ENCODE data around the gene PHC2. TPM values are rescaled to one million over a fixed set of nuclear protein-coding genes. Genes with fewer than 3 reads are reported as not detected.
"Not testable (repeated sequence)": the region's sequence is repeated elsewhere in the genome, so short reads cannot be mapped to it uniquely, and the experiment has no call there.

PHC2 gene
- total and polyA plus RNA-seq, 7 experiments from 2014 or later, result 10.0 to 45.5 (median 35.0) TPM

DNA sequence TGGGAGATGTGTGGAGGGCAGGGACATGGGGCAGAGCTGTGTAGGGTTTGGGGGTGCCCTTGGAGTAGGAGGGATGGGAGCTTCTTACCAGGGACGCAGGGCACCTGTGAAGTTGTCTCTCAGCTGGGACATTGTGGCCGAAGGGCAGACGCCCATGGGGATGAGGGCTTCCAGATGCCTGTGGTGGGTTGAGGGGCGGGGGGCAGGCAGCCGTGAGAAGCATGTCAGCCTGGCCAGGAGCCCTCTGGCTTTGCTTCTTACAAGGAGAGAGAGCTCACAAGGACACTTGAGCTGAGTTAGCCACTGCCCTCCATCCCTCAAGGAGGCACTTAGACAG, 118.5 kb downstream of the PHC2 start:
- DNase-seq (no peak), ATAC-seq (no peak)
- H3K4me3 ChIP-seq (ENCODE audit: low read length), result no peak overlapping the region
- no peaks in the 10 kb centered on the region for H3K27me3 ChIP-seq (ENCODE audit: control insufficient read depth in 2 of 2, insufficient read depth in 2 of 2, low read length in 2 of 2)
- ChIA-PET POLR2A (interaction anchor here (1.1 kb wide), 1 partner anchor 32 kb away, joined by 3 read pairs; no protein-coding TSS in a partner anchor), CTCF (interaction anchor here (1.5 kb wide), 1 partner anchor 17 kb away, joined by 5 read pairs; no protein-coding TSS in a partner anchor)
- intact Hi-C loops (cut with micrococcal nuclease), result no loop called here
- peaks cover 0 to 7% (median 4%) of the 10 kb centered on the region in 7 donors for H3K4me1 Mint-ChIP-seq
- peaks cover 0 to 17% (median 4%) of the 10 kb centered on the region in 5 donors for H3K27me3 Mint-ChIP-seq
- no peak overlapping the region for H3K4me3 Mint-ChIP-seq
- H3K9me3 Mint-ChIP-seq, result peaks cover 0 to 4% (median 0%) of the 10 kb centered on the region in 11 donors
- H3K27ac Mint-ChIP-seq, result no peak overlapping the region
- no peaks in the 10 kb centered on the region for H3K4me1 ChIP-seq (ENCODE audit: control insufficient read depth in 2 of 2, insufficient read depth in 2 of 2, low read length in 2 of 2)
- H3K36me3 ChIP-seq (ENCODE audit: control insufficient read depth in 2 of 3, insufficient read depth in 3 of 3, low read length in 3 of 3), result no peaks in the 10 kb centered on the region
- H3K27ac ChIP-seq (ENCODE audit: low read depth, low read length), result no peak overlapping the region
- no peaks in the 10 kb centered on the region for H3K36me3 Mint-ChIP-seq
- H3K9me3 ChIP-seq (ENCODE audit: control insufficient read depth in 2 of 3, low read length in 3 of 3), result no peaks in the 10 kb centered on the region

DNA sequence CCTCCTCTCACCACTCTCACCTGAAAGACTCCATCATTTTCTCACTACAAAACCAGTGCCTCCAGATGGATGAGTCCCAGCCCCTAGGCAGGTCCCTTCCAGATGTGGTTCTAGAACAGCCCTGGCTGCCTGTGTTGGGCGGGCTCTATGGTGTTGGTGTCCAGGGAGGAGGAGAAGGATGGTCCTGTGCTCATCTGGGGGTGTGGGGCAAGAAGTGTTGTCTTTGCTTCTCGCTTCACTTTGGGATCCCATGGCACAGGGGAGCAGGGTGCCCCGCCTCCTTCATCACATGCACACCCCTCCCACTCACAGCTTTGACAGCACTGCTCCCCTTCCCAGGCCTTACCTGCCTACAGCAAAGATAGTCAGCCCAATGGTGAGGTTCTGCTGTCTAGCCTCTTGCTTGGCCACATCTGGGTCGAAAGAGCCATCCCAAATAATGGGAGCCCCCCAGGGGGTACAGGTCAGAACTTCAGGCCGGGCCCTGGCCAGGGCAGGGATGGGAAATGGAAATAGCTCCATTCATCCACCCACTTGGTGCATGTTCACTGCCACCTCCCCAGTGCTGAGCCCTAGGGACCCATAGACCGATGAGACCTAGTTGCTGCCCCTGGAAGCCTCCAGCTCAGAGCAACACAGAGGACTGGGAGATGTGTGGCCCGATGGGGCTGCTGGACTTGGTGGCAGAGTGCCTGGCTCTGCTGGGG, 119.0 kb downstream of the PHC2 start:
- ChIA-PET CTCF (interaction anchor here (0.8 kb wide), 1 partner anchor 16 kb away, joined by 5 read pairs; no protein-coding TSS in a partner anchor), POLR2A (no interaction called here)
- H3K27ac ChIP-seq (ENCODE audit: low read depth, low read length), result no peak overlapping the region
- H3K36me3 Mint-ChIP-seq, result no peaks in the 10 kb centered on the region
- H3K9me3 Mint-ChIP-seq, result peaks cover 0 to 4% (median 0%) of the 10 kb centered on the region in 11 donors
- no peaks in the 10 kb centered on the region for H3K27me3 ChIP-seq (ENCODE audit: control insufficient read depth in 2 of 2, insufficient read depth in 2 of 2, low read length in 2 of 2)
- no peak overlapping the region for H3K4me3 Mint-ChIP-seq
- peaks cover 0 to 7% (median 4%) of the 10 kb centered on the region in 7 donors for H3K4me1 Mint-ChIP-seq
- H3K27me3 Mint-ChIP-seq, result peaks cover 0 to 17% (median 4%) of the 10 kb centered on the region in 5 donors
- no peak overlapping the region for H3K4me3 ChIP-seq (ENCODE audit: low read length)
- intact Hi-C loops (cut with micrococcal nuclease), result no loop called here
- no peaks in the 10 kb centered on the region for H3K4me1 ChIP-seq (ENCODE audit: control insufficient read depth in 2 of 2, insufficient read depth in 2 of 2, low read length in 2 of 2)
- DNase-seq, result no peak
- no peak for ATAC-seq
- H3K27ac Mint-ChIP-seq, result no peak overlapping the region
- H3K36me3 ChIP-seq (ENCODE audit: control insufficient read depth in 2 of 3, insufficient read depth in 3 of 3, low read length in 3 of 3), result no peaks in the 10 kb centered on the region
- H3K9me3 ChIP-seq (ENCODE audit: control insufficient read depth in 2 of 3, low read length in 3 of 3), result no peaks in the 10 kb centered on the region

DNA sequence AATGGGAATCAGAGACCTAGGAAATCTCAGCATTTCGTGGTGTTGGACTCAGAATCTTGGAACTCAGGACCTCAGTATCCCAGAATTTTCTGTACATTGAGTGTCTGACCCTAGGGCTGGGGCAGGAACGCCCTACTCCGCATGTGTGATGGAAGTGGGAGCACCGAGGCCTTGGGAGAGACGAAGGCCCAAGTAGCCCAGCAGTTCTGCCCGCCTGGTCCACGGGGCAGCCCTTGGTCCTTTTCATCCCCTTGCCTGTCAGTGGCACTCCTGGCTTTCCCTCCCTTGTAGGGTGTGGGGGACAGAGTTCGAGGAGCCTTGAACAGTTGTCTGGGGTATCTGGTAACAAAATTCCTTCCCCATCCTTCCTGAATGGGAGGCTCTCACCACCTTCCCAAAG, 120.2 kb downstream of the PHC2 start:
- ATAC-seq, result no peak
- intact Hi-C loops (cut with micrococcal nuclease), result no loop called here
- H3K36me3 ChIP-seq (ENCODE audit: control insufficient read depth in 2 of 3, insufficient read depth in 3 of 3, low read length in 3 of 3), result no peaks in the 10 kb centered on the region
- ChIA-PET CTCF (interaction anchor here (0.6 kb wide), 1 partner anchor 752 kb away, joined by 3 read pairs; no protein-coding TSS in a partner anchor), POLR2A (no interaction called here)
- H3K4me1 ChIP-seq (ENCODE audit: control insufficient read depth in 2 of 2, insufficient read depth in 2 of 2, low read length in 2 of 2), result no peaks in the 10 kb centered on the region
- Mint-ChIP-seq H3K4me1 (peaks cover 0 to 7% (median 3%) of the 10 kb centered on the region in 7 donors), H3K27ac (no peak overlapping the region), H3K9me3 (peaks cover 0 to 4% (median 0%) of the 10 kb centered on the region in 11 donors), H3K36me3 (no peaks in the 10 kb centered on the region), H3K27me3 (peaks cover 7 to 23% (median 10%) of the 10 kb centered on the region in 5 donors), H3K4me3 (no peak overlapping the region)
- H3K4me3 ChIP-seq (ENCODE audit: low read length), result no peak overlapping the region
- H3K27me3 ChIP-seq (ENCODE audit: control insufficient read depth in 2 of 2, insufficient read depth in 2 of 2, low read length in 2 of 2), result no peaks in the 10 kb centered on the region
- H3K9me3 ChIP-seq (ENCODE audit: control insufficient read depth in 2 of 3, low read length in 3 of 3), result no peaks in the 10 kb centered on the region
- no peak for DNase-seq
- no peak overlapping the region for H3K27ac ChIP-seq (ENCODE audit: low read depth, low read length)

DNA sequence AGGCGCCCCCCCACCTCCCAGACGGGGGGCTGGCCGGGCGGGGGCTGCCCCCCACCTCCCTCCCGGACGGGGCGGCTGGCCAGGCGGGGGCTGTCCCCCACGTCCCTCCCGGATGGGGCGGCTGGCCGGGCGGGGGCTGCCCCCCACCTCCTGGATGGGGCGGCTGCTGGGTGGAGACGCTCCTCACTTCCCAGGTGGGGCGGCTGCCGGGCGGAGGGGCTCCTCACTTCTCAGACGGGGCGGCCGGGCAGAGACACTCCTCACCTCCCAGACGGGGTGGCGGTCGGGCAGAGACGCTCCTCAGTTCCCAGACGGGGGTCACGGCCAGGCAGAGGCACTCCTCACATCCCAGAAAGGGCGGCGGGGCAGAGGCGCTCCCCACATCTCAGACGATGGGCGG, 121.5 kb downstream of the PHC2 start:
- H3K9me3 Mint-ChIP-seq; CTCF ChIA-PET; DNase-seq; POLR2A ChIA-PET; H3K4me1 Mint-ChIP-seq; H3K4me3 ChIP-seq (ENCODE audit: low read length); H3K36me3 Mint-ChIP-seq; H3K27ac Mint-ChIP-seq; H3K4me1 ChIP-seq (ENCODE audit: control insufficient read depth in 2 of 2, insufficient read depth in 2 of 2, low read length in 2 of 2); H3K9me3 ChIP-seq (ENCODE audit: control insufficient read depth in 2 of 3, low read length in 3 of 3); ATAC-seq; H3K4me3 Mint-ChIP-seq; H3K27me3 ChIP-seq (ENCODE audit: control insufficient read depth in 2 of 2, insufficient read depth in 2 of 2, low read length in 2 of 2); intact Hi-C loops (cut with micrococcal nuclease); H3K36me3 ChIP-seq (ENCODE audit: control insufficient read depth in 2 of 3, insufficient read depth in 3 of 3, low read length in 3 of 3); H3K27ac ChIP-seq (ENCODE audit: low read depth, low read length): not testable (repeated sequence)
- H3K27me3 Mint-ChIP-seq, result peaks cover 9 to 22% (median 13%) of the 10 kb centered on the region in 5 donors

DNA sequence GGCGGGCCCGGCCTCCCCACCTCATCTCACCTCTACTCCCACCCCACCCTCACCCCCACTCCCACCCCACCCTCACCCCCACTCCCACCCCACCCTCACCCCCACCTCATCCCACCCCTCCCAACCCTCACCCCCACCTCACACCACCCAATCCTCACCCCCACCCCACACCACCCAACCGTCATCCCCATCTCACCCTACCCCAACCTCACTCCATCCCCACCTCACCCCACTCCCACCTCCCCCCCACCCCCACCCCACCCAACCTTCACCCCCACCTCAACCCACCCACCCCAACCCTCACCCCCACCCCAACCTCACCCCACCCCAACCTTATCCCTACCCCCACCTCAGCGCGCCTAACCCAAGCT, 123.4 kb downstream of the PHC2 start:
- H3K4me3 Mint-ChIP-seq, result peak overlapping the region in 1 of 10 donors; percentile 51
- H3K27me3 ChIP-seq (ENCODE audit: control insufficient read depth in 2 of 2, insufficient read depth in 2 of 2, low read length in 2 of 2), result no peaks in the 10 kb centered on the region
- H3K27ac ChIP-seq (ENCODE audit: low read depth, low read length), result no peak overlapping the region
- ChIA-PET POLR2A (no interaction called here), CTCF (interaction anchor here (3.4 kb wide), 1 partner anchor 11 kb away, joined by 13 read pairs; no protein-coding TSS in a partner anchor)
- H3K27me3 Mint-ChIP-seq, result peaks cover 9 to 22% (median 13%) of the 10 kb centered on the region in 5 donors
- intact Hi-C loops (cut with micrococcal nuclease), result no loop called here
- H3K27ac Mint-ChIP-seq, result no peak overlapping the region
- H3K36me3 ChIP-seq (ENCODE audit: control insufficient read depth in 2 of 3, insufficient read depth in 3 of 3, low read length in 3 of 3), result no peaks in the 10 kb centered on the region
- peaks cover 0 to 4% (median 0%) of the 10 kb centered on the region in 11 donors for H3K9me3 Mint-ChIP-seq
- H3K4me1 ChIP-seq (ENCODE audit: control insufficient read depth in 2 of 2, insufficient read depth in 2 of 2, low read length in 2 of 2), result peaks cover 2 to 3% of the 10 kb centered on the region in 2 donors
- H3K4me1 Mint-ChIP-seq, result peaks cover 2 to 19% (median 14%) of the 10 kb centered on the region in 7 donors
- no peak overlapping the region for H3K4me3 ChIP-seq (ENCODE audit: low read length)
- no peaks in the 10 kb centered on the region for H3K9me3 ChIP-seq (ENCODE audit: control insufficient read depth in 2 of 3, low read length in 3 of 3)
- H3K36me3 Mint-ChIP-seq, result peaks cover 0 to 21% (median 0%) of the 10 kb centered on the region in 5 donors
- DNase-seq (no peak), ATAC-seq (no peak)

DNA sequence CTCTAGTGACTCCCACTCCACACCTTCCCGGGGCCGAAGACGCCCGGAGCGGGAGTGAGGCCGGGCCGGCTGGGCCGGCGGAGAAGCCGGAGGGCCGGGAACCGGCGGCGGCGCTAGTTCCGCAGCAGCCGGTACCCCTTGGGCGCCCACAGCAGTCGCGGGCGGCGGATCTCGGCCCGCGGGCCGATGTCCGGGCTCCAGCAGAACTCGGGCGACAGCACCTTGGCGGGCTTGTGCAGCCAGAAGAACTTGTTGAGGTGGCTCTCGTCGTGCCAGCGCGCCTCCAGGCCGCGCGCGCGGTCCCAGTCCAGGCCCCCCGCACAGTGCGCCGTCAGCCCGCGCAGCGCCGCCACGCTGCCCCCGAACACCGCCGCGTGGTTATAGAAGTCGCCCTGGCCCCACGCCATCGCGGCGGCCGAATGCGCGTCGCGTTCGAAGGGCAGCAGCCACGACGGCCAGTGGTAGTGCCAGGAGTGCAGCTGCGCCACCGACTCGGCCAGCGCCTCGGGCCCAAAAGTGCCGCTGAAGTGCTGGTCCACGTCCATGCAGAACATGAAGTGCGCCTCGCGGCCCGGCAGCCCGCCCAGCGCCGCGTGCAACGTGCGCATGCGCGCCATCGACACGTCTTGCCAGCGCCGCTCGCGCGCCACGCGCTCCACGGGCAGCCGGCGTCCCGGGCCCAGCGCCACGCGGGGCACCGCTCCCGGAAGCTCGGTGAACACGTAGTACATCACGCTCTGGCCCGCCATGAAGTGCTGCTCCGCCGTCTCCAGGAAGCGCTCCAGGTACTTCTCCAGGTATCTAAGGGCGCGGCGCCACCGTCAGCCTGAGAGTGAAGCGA, 124.0 kb downstream of the PHC2 start:
- ChIA-PET POLR2A (no interaction called here), CTCF (interaction anchor here (3.4 kb wide), 1 partner anchor 10 kb away, joined by 13 read pairs; no protein-coding TSS in a partner anchor)
- no peak overlapping the region for H3K27ac ChIP-seq (ENCODE audit: low read depth, low read length)
- intact Hi-C loops (cut with micrococcal nuclease), result no loop called here
- Mint-ChIP-seq H3K27me3 (peaks cover 9 to 22% (median 13%) of the 10 kb centered on the region in 5 donors), H3K9me3 (peaks cover 0 to 5% (median 0%) of the 10 kb centered on the region in 11 donors), H3K4me1 (peaks cover 7 to 25% (median 20%) of the 10 kb centered on the region in 7 donors), H3K27ac (no peak overlapping the region), H3K36me3 (peaks cover 0 to 26% (median 3%) of the 10 kb centered on the region in 5 donors), H3K4me3 (peak overlapping the region in 2 of 10 donors; percentile 19 to 51)
- no peaks in the 10 kb centered on the region for H3K9me3 ChIP-seq (ENCODE audit: control insufficient read depth in 2 of 3, low read length in 3 of 3)
- no peak for ATAC-seq
- no peak overlapping the region for H3K4me3 ChIP-seq (ENCODE audit: low read length)
- no peaks in the 10 kb centered on the region for H3K36me3 ChIP-seq (ENCODE audit: control insufficient read depth in 2 of 3, insufficient read depth in 3 of 3, low read length in 3 of 3)
- peaks cover 8% of the 10 kb centered on the region in 2 donors for H3K4me1 ChIP-seq (ENCODE audit: control insufficient read depth in 2 of 2, insufficient read depth in 2 of 2, low read length in 2 of 2)
- peak in 1 of 9 donors; percentile 19 for DNase-seq
- H3K27me3 ChIP-seq (ENCODE audit: control insufficient read depth in 2 of 2, insufficient read depth in 2 of 2, low read length in 2 of 2), result no peaks in the 10 kb centered on the region

Measured in naive thymus-derived CD4-positive, alpha-beta T cell (primary cell).